Activated naive CD4-positive, alpha-beta T cell treated with Interleukin-2 at 50 U/mL for 16 hours (primary cell): ENCODE results near the gene DSCAML1.

Experiments used
- DNase-seq: peaks from one replicate; pipeline ENCODE4 v3.0.0-alpha.2; 2020

DSCAML1 gene

GRCh38 chr11:117654281-117655255, 142.4 kb downstream of the DSCAML1 start:
- DNase-seq, result no peak

GRCh38 chr11:117652521-117652920, 144.5 kb downstream of the DSCAML1 start:
- DNase-seq, result no peak

GRCh38 chr11:117649296-117650055, 147.5 kb downstream of the DSCAML1 start:
- no peak for DNase-seq

- no peak for DNase-seq
These were observed 149.1 kb downstream of the DSCAML1 start for GRCh38 chr11:117647872-117648271.

- no peak for DNase-seq
These were observed 149.8 kb downstream of the DSCAML1 start for GRCh38 chr11:117647207-117647606.

- DNase-seq, result no peak
These were observed 150.6 kb downstream of the DSCAML1 start for GRCh38 chr11:117646411-117646810.

GRCh38 chr11:117644403-117645155, 152.4 kb downstream of the DSCAML1 start:
- DNase-seq, result no peak

- DNase-seq, result no peak
These were observed 153.3 kb downstream of the DSCAML1 start for GRCh38 chr11:117643606-117644300.

GRCh38 chr11:117642835-117643234, 154.2 kb downstream of the DSCAML1 start:
- no peak for DNase-seq

- DNase-seq, result no peak
These were observed 154.6 kb downstream of the DSCAML1 start for GRCh38 chr11:117642396-117642795.

GRCh38 chr11:117641008-117641915, 155.8 kb downstream of the DSCAML1 start:
- no peak for DNase-seq

GRCh38 chr11:117640041-117640440, 157.0 kb downstream of the DSCAML1 start:
- no peak for DNase-seq

- DNase-seq, result no peak
These were observed 157.4 kb downstream of the DSCAML1 start for GRCh38 chr11:117639601-117640000.

GRCh38 chr11:117638911-117639543, 158.0 kb downstream of the DSCAML1 start:
- no peak for DNase-seq

- no peak for DNase-seq
These were observed 162.0 kb downstream of the DSCAML1 start for GRCh38 chr11:117634756-117635603.

- DNase-seq, result no peak
These were observed 162.8 kb downstream of the DSCAML1 start for GRCh38 chr11:117633976-117634755.

GRCh38 chr11:117633186-117633754, 163.7 kb downstream of the DSCAML1 start:
- DNase-seq, result no peak

GRCh38 chr11:117632306-117632705, 164.7 kb downstream of the DSCAML1 start:
- DNase-seq, result no peak
